NCI-H1105 (cell line): ENCODE data around the gene FES.

Source experiments
- DNase-seq: peaks from one replicate; lab custom pipeline; 2025; lab: John Stamatoyannopoulos, UW

The FES gene

DNA sequence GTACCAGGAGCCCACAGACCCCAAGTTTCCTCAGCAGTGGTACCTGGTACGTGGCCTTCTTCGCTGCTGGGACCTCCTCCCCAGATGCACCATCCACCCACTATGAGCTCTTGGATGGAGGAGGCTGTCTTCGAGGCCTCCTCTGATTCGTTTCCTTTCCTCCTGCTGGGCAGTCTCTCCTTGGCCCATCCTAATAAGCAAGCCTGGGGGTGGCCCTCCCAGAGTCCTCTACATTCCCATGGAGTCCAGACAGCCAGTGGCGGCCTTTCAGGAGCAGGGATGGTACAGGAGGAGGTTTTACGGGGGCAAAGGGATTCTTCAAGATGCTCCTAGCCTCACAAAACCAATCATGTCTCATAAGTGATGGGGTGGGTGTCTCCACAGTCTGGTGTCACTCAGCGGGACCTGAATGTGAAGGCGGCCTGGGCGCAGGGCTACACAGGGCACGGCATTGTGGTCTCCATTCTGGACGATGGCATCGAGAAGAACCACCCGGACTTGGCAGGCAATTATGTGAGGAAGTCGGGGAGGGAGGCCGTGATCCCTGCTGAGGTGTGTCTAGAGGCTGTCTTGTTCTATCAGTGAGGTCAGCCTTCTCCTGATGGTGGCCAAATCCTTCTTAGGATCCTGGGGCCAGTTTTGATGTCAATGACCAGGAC is 7.7 kb upstream of the FES start:
- no peak for DNase-seq

DNA sequence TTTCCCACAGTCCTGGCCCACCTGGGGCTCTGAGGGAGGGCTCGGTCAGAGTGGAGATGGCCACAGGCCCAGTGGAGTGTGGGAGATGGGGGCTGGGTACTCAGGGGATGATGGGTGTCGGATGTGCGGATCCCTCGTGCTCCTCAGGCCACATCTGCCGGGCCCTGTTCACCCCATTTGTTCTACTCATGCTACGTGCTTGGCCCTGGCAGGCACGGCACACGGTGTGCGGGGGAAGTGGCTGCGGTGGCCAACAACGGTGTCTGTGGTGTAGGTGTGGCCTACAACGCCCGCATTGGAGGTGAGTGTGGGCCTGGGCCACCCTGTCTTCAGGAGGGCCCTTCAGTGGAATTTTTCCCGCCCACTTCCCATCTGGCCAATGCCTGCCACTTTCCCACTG is 7.0 kb upstream of the FES start:
- DNase-seq = no peak

DNA sequence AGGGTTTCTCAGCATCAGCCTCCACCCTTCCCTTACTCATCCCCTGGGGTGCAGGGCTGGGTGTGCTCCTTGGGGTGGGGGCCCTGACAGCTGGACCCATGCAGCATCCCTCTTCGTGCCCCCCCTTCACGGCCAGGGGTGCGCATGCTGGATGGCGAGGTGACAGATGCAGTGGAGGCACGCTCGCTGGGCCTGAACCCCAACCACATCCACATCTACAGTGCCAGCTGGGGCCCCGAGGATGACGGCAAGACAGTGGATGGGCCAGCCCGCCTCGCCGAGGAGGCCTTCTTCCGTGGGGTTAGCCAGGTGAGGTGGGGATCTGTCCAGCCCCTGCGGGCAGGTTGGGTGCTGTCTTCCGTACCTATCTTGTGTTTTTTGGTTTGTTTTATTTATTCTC is 6.3 kb upstream of the FES start:
- no peak for DNase-seq

DNA sequence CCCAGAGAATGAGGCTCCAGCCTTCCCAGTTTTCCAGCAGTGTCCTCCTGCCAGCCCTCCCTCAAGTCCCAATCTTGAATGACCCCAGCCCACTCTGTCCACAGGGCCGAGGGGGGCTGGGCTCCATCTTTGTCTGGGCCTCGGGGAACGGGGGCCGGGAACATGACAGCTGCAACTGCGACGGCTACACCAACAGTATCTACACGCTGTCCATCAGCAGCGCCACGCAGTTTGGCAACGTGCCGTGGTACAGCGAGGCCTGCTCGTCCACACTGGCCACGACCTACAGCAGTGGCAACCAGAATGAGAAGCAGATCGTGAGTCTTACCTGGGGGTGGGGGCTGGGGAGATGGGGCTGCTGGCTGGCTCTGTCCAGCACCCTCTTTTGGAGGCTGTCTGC is 5.6 kb upstream of the FES start:
- DNase-seq = no peak

DNA sequence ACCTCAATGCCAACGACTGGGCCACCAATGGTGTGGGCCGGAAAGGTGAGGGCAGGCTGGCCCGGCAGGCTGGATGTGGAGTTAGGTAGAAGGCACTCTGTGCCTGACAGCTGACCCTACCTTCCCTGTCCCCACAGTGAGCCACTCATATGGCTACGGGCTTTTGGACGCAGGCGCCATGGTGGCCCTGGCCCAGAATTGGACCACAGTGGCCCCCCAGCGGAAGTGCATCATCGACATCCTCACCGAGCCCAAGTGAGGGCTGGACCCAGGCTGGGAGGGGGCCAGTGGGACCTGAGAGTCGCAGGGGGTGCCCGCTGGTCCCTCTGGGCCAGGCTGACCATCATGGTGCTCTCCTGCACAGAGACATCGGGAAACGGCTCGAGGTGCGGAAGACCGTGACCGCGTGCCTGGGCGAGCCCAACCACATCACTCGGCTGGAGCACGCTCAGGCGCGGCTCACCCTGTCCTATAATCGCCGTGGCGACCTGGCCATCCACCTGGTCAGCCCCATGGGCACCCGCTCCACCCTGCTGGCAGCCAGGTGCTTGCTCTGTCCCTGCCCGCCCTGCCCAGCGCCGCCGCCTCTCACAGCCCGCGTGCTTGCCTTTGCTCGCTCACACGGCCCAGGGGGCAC is 4.5 kb upstream of the FES start:
- no peak for DNase-seq

DNA sequence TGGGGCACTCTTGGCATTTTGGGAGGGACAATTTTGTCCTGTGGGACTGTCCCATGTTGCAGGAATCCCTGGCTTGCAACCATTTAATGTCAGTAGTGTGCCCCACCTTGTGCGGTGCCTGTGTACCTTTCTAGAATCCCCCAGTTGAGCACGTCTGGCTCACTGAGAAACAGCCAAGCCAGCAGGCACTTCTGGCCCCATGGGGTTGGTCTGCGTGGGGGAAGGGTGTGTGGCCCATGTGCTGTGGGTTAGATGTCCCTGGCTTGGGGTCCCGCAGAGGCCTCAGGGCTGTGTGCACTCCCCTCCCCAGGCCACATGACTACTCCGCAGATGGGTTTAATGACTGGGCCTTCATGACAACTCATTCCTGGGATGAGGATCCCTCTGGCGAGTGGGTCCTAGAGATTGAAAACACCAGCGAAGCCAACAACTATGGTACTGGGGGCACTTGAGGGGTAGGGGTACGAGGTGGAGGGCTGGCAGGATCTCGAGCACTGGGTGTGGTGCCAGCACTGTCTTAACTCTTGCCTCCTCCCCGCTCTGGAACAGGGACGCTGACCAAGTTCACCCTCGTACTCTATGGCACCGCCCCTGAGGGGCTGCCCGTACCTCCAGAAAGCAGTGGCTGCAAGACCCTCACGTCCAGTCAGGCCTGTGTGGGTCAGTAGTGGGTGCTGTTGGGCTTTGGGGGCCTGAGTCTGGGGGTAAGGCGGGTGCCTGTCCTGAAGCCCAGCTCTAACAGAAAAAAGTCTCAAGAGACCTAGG is 3.7 kb upstream of the FES start:
- DNase-seq = no peak

DNA sequence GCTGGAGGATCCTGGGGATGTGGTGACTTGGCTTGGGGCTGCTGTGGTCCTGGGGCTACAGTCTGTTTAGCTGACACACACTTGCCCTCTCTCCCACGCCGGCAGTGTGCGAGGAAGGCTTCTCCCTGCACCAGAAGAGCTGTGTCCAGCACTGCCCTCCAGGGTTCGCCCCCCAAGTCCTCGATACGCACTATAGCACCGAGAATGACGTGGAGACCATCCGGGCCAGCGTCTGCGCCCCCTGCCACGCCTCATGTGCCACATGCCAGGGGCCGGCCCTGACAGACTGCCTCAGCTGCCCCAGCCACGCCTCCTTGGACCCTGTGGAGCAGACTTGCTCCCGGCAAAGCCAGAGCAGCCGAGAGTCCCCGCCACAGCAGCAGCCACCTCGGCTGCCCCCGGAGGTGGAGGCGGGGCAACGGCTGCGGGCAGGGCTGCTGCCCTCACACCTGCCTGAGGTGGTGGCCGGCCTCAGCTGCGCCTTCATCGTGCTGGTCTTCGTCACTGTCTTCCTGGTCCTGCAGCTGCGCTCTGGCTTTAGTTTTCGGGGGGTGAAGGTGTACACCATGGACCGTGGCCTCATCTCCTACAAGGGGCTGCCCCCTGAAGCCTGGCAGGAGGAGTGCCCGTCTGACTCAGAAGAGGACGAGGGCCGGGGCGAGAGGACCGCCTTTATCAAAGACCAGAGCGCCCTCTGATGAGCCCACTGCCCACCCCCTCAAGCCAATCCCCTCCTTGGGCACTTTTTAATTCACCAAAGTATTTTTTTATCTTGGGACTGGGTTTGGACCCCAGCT is 2.9 kb upstream of the FES start:
- no peak for DNase-seq

DNA sequence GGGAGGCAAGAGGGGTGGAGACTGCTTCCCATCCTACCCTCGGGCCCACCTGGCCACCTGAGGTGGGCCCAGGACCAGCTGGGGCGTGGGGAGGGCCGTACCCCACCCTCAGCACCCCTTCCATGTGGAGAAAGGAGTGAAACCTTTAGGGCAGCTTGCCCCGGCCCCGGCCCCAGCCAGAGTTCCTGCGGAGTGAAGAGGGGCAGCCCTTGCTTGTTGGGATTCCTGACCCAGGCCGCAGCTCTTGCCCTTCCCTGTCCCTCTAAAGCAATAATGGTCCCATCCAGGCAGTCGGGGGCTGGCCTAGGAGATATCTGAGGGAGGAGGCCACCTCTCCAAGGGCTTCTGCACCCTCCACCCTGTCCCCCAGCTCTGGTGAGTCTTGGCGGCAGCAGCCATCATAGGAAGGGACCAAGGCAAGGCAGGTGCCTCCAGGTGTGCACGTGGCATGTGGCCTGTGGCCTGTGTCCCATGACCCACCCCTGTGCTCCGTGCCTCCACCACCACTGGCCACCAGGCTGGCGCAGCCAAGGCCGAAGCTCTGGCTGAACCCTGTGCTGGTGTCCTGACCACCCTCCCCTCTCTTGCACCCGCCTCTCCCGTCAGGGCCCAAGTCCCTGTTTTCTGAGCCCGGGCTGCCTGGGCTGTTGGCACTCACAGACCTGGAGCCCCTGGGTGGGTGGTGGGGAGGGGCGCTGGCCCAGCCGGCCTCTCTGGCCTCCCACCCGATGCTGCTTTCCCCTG is 2.2 kb upstream of the FES start:
- DNase-seq = no peak

DNA sequence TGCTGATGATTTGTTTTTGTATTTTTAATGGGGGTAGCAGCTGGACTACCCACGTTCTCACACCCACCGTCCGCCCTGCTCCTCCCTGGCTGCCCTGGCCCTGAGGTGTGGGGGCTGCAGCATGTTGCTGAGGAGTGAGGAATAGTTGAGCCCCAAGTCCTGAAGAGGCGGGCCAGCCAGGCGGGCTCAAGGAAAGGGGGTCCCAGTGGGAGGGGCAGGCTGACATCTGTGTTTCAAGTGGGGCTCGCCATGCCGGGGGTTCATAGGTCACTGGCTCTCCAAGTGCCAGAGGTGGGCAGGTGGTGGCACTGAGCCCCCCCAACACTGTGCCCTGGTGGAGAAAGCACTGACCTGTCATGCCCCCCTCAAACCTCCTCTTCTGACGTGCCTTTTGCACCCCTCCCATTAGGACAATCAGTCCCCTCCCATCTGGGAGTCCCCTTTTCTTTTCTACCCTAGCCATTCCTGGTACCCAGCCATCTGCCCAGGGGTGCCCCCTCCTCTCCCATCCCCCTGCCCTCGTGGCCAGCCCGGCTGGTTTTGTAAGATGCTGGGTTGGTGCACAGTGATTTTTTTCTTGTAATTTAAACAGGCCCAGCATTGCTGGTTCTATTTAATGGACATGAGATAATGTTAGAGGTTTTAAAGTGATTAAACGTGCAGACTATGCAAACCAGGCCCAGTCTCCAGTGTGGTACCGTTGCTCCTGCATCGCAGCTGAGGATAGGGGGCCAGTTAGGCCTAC is 1.4 kb upstream of the FES start:
- no peak for DNase-seq

DNA sequence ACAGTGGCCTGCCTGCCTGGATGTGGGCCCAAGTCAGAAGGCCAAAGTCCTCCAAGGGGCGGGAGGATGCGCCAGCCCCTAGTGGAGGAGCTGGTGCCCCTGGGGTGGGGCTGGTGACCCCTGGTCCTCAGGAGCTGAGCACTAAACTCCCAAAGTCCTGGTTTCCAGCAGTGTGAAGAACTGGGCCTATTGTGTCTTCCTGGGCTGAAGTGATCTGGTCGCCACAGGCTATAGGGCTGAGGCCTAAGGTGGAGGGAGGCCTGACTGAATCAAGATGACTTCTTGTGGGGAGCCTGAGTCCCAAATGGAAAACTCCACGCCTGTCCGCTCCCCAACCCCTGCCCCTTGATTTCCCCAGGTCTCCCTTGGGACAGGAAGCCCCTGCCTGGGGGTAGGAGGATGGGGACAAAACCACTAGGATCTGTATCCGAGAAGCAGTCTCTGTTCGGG is 753 bp upstream of the FES start:
- DNase-seq = no peak

DNA sequence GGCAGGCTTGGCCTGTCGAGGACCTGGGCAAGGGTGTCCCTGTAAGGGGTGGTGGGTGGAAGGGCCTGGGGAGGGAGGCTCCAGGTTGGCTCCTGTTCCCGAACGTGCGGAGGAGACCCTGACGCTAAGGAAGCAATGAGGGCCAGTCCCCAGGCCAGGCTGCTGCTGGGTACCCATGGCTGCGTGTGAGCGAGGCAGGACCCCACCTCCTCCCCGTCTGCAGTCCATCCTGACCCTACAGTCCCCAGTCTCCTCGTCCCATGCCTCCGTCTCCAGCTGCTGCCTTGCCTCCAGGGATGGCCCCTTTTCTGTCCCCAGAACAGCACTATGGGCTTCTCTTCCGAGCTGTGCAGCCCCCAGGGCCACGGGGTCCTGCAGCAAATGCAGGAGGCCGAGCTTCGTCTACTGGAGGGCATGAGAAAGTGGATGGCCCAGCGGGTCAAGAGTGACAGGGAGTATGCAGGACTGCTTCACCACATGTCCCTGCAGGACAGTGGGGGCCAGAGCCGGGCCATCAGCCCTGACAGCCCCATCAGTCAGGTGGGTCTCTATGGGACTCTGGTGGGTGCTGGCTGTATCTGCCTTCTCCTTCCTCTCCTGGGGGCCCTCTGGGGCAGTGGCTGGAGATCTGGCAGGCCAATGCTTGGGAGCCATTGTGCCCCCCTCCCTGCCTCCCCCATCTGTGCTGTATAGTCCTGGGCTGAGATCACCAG is 571 bp downstream of the FES start:
- no peak for DNase-seq

DNA sequence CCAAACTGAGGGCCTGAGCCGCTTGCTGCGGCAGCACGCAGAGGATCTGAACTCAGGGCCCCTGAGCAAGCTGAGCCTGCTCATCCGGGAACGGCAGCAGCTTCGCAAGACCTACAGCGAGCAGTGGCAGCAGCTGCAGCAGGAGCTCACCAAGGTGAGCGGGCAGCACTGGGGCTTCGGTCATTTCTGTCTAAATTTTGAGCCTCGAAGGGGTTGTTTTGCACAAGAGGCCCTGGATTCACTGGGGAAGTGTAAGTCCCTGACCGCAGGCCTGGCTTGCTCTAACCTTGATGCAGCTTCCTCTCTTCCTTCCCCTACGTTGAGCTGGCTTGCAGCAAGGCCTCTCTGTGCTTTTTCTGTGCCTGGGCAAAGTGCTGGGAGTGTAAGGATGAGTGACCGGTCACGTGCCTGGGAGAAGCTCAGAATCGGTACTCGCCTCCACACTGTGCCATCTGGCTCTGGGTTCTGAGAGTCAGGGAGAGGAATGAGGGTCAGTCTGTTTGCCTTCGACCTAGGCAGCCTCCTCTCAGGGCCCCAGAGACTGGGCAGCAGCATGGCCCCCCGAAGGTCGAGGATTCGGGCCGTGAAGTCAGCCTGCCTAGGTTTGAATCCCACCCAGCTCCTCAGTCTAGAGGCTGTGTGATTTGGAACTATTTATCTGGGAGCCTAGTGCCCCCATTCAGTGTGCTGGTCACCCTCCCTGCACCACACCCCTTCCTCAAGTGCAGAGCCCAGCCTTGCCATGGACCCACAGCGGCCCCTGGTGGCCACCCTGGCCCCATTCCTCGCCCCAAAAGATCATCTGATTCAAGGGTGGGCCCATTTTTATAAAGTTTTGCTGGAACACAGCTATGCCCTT is 1.4 kb downstream of the FES start:
- peak; percentile 25 for DNase-seq

DNA sequence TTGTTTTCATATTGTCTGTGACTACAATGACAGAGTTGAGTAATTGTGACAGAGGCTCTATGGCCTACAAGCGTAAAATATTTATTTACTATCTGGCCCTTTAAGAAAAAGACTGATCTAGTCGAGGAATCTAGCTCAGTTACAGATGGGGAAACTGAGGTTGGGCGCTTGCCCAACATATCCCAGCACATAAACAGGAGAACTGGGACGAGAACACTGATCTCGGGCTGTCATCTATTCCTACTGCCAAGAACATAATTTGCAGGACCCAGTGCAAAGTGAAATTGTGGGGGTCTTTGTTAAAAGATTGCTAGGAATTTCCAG is 1.9 kb downstream of the FES start:
- no peak for DNase-seq

DNA sequence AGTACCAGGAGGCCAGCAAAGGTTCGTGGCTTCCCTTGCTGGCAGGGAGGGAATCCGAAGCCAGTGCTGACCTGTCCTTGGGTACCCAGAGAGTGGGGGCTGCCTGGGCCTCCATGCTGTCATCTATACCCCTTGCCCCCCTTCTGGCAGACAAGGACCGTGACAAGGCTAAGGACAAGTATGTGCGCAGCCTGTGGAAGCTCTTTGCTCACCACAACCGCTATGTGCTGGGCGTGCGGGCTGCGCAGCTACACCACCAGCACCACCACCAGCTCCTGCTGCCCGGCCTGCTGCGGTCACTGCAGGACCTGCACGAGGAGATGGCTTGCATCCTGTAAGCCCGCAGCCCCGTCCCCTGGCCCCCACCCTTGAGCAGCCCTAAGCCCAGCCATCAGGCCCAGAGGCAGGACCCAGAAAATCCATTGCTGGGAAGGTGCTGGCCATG is 2.8 kb downstream of the FES start:
- DNase-seq = no peak

DNA sequence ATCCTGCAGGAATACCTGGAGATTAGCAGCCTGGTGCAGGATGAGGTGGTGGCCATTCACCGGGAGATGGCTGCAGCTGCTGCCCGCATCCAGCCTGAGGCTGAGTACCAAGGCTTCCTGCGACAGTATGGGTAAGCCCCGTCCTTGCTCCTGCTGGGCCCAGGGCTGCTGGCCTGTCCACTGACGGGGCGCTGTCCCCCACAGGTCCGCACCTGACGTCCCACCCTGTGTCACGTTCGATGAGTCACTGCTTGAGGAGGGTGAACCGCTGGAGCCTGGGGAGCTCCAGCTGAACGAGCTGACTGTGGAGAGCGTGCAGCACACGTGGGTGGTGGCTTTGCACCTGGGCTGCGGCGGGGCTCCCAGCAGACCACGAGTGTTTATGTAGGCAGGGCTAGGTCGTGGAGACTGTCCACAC is 5.0 kb downstream of the FES start:
- DNase-seq = no peak

DNA sequence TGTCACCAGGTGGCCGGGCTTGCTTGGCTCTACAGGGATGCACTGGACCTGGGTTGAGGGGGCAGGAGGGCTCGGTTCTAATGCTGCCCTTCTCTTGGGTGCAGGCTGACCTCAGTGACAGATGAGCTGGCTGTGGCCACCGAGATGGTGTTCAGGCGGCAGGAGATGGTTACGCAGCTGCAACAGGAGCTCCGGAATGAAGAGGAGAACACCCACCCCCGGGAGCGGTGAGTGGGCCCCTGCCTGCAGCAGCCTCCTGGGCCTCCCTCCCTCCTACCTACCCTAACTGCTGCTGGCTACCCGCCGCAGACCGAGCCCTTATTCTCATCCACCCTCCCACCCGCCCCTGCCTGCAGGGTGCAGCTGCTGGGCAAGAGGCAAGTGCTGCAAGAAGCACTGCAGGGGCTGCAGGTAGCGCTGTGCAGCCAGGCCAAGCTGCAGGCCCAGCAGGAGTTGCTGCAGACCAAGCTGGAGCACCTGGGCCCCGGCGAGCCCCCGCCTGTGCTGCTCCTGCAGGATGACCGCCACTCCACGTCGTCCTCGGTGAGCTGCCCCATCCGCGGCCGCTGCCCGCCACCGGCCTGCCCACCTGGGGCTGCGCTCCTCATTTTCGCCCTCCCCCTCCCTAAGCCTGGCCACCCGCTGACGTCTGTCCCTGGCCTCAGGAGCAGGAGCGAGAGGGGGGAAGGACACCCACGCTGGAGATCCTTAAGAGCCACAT is 5.6 kb downstream of the FES start:
- DNase-seq = no peak

DNA sequence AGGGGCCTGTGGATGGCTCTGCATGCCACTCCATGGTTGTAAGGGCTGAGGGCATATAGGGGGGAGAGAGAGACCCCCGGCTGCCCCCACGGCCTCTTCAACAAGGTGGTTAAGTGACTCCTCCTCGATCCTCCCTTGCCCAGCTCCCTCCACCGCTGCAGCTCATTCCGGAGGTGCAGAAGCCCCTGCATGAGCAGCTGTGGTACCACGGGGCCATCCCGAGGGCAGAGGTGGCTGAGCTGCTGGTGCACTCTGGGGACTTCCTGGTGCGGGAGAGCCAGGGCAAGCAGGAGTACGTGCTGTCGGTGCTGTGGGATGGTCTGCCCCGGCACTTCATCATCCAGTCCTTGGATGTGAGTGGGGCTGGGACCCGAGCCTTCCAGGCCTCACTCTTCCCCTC is 6.5 kb downstream of the FES start:
- DNase-seq = no peak

DNA sequence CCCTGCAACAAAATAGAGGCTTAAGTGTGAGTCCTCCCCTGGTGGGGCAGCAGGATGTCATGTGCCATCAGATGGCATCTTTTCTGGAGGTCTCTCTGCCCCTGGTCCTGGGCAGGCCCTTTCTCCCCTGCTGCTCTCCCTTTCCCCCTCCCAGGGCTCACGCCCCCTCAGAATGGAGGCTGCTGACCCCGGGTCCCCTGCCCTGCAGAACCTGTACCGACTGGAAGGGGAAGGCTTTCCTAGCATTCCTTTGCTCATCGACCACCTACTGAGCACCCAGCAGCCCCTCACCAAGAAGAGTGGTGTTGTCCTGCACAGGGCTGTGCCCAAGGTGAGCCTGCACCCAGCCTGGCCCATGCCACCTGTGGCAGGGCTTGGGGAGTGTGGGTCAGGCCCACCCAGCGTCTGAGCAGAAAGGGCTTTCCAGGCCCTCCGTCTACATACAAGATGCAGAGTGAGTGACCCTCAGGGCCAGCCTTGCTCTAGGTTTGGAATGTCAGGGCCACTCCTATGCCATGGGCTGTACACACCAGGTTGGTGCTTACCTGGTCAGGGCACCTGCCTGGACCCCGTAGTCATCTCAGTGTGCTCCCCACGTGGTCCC is 7.1 kb downstream of the FES start:
- DNase-seq = no peak
